Amniotic stem cell (primary cell): ENCODE results near the gene LCMT2.

Source experiments
- DNase-seq: peaks from one replicate; lab custom pipeline; 2025; lab: John Stamatoyannopoulos, UW

The LCMT2 gene

GRCh38 chr15:43329960-43330779, at the start of gene LCMT2:
Gene LCMT2 (minus strand): TSS chr15:43330573. CDS start chr15:43330489, 84 bp downstream.
- DNase-seq: peak; percentile 82

- DNase-seq: no peak
Measured at GRCh38 chr15:43378601-43379000, 48.2 kb upstream of the LCMT2 start.

- no peak for DNase-seq
Measured at GRCh38 chr15:43376017-43376705, 45.8 kb upstream of the LCMT2 start.

GRCh38 chr15:43370975-43371974, 40.9 kb upstream of the LCMT2 start, which contains the start of the genes TUBGCP4 and ZSCAN29:
Gene TUBGCP4 (plus strand): TSS chr15:43371101. CDS start chr15:43371355, 254 bp downstream.
Gene ZSCAN29 (minus strand): TSS chr15:43371043. CDS start chr15:43369913, 1,130 bp downstream.
- no peak for DNase-seq

- no peak for DNase-seq
Measured at GRCh38 chr15:43370310-43370974, 40.1 kb upstream of the LCMT2 start.

- no peak for DNase-seq
Measured at GRCh38 chr15:43361313-43361903, 31.0 kb upstream of the LCMT2 start.

- no peak for DNase-seq
Measured at GRCh38 chr15:43360821-43361220, 30.4 kb upstream of the LCMT2 start.

GRCh38 chr15:43352693-43353382, 22.5 kb upstream of the LCMT2 start:
- DNase-seq: no peak

GRCh38 chr15:43347114-43347513, 16.7 kb upstream of the LCMT2 start:
- DNase-seq: no peak

GRCh38 chr15:43346305-43346704, 15.9 kb upstream of the LCMT2 start:
- DNase-seq: no peak

GRCh38 chr15:43330780-43331087, 361 bp upstream of the LCMT2 start:
- no peak for DNase-seq

- peak; percentile 6 for DNase-seq
Measured at GRCh38 chr15:43329217-43329959, 985 bp downstream of the LCMT2 start.

- no peak for DNase-seq
Measured at GRCh38 chr15:43325039-43325684, 5.2 kb downstream of the LCMT2 start.

GRCh38 chr15:43318990-43319771, 11.2 kb downstream of the LCMT2 start:
- DNase-seq: no peak

- no peak for DNase-seq
Measured at GRCh38 chr15:43317566-43318184, 12.7 kb downstream of the LCMT2 start.

GRCh38 chr15:43316971-43317346, 13.4 kb downstream of the LCMT2 start:
- DNase-seq: no peak

- DNase-seq: no peak
Measured at GRCh38 chr15:43316016-43316970, 14.1 kb downstream of the LCMT2 start.
